Psoas muscle (tissue), 8 donors: ENCODE data around the gene SMG6. TPM values are rescaled to one million over a fixed set of nuclear protein-coding genes. Genes with fewer than 3 reads are reported as not detected.
A peak's percentile ranks its signal among the peaks of the same experiment; 100 is the strongest.

Source experiments
- ATAC-seq, 4 donors: fragments of 200-7000 bp; cut with Tn5 transposase; one replicate each; pipeline ENCODE4 v1.9.1; 2020; ENCODE audit warnings: moderate library complexity in 3 of 4, mild to moderate bottlenecking in 2 of 4
- DNase-seq, 2 donors: peaks; one replicate each; pipeline ENCODE4 v3.0.0-alpha.2; 2020
- H3K27ac ChIP-seq: fragments of 200-600 bp; one replicate; pipeline ENCODE4 v1.8.0; 2022
- H3K27me3 ChIP-seq, 3 donors: fragments of 200-600 bp in 1 of 3; one replicate each; pipeline versions ENCODE4 v1.6.1 to v1.8.0; 2013 to 2022; ENCODE audit warnings: low read length in 2 of 3, mild to moderate bottlenecking in 2 of 3, moderate library complexity in 1 of 3; ENCODE audit not compliant: insufficient read depth in 3 of 3
- H3K36me3 ChIP-seq, 2 donors: fragments of 200-600 bp in 1 of 2; one replicate each; pipeline versions ENCODE4 v1.6.1 to v1.8.0; 2013 to 2022; ENCODE audit warnings: low read depth in 1 of 2, mild to moderate bottlenecking in 1 of 2, moderate library complexity in 1 of 2; ENCODE audit not compliant: insufficient read depth in 1 of 2
- H3K4me1 ChIP-seq: fragments of 200-600 bp; one replicate; pipeline ENCODE4 v1.8.0; 2022
- H3K4me3 ChIP-seq: fragments of 200-600 bp; one replicate; pipeline ENCODE4 v1.8.0; 2022; ENCODE audit warnings: mild to moderate bottlenecking
- H3K9me3 ChIP-seq: fragments of 200-600 bp; one replicate; pipeline ENCODE4 v1.8.0; 2022
- WGBS, 3 donors: extraction: QIAGEN DNeasy Blood & Tissue Kit; methylation state at CpG; one replicate each; pipeline versions ENCODE4 v1.1.6 to v1.1.7; 2013; 5-methylcytosine and 5-hydroxymethylcytosine counted together
- intact Hi-C, 2 donors: fragments of 100-400 bp; cut with DNase I; formaldehyde crosslinking; loops; one replicate each; pipeline versions ENCODE4 v1.11.0 to v1.14.2; 2022
- polyA plus RNA-seq, 3 donors: library from polyadenylated mRNA; stranded (reverse); fragments of 200-250 nt; gene quantifications; one replicate each; pipeline ENCODE4 v1.2.3, GENCODE V29; 2013
- total RNA-seq, 4 donors: library from RNA; stranded (reverse); fragmentation: NEBNext Ultra II Directional in 2 of 4; extraction: Animal tissue kit (Norgen Biotek cat#: 25700) in 2 of 4; gene quantifications; one replicate each; pipeline versions ENCODE4 v1.2.1 to v1.2.4, GENCODE V29; 2021 to 2023
- TF ChIP-seq, protein P1 (sequence below): fragments of 200-600 bp; IDR thresholded peaks from one replicate; pipeline ENCODE4 v1.8.0; 2022; ENCODE audit warnings: antibody characterized with exemption
- donor health status: healthy with polysubstance abuse.
- donor health status: DM: no; HTN: no; CAD: no; lungs with moderate emphysema.
- donor health status: Bipolar disorder and iron deficiency.
- donor health status: healthy.
- donor health status: DM: yes; HTN: yes; CAD: no.
- donor health status: DM: no; HTN: no; CAD: no.
- donor health status: DM: no; HTN: no; CAD: no.
- donor health status: DM: yes; HTN: yes; CAD: no.

SMG6 gene
- total and polyA plus RNA-seq, 7 donors: 9.4 to 24.1 (median 16.3) TPM

DNA sequence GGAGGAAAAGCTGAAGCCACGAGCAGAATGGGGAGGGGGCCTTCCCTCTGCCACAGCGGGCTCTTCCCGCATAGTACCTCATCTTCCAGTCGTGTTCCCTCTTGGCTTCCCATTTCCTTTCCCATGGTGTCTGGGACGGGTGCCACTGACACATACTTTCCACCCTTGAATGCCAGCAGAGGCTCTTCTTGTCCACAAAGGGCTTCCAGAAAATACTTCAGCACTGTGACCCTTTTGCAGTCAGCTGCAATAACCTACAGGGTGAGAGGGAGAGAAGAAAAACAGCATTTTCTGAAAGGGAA, 218.0 kb downstream of the SMG6 start:
- peak; percentile 36 to 60 (median 44) for ATAC-seq
- peak; percentile 69 to 73 for DNase-seq
- Histone ChIP-seq H3K4me3 (no peak overlapping the region), H3K27me3 (no peaks in the 10 kb centered on the region), H3K27ac (peak overlapping the region; percentile 77), H3K9me3 (no peaks in the 10 kb centered on the region), H3K36me3 (peaks cover 0 to 14% of the 10 kb centered on the region in 2 donors), H3K4me1 (peaks cover 59% of the 10 kb centered on the region)
- intact Hi-C loops: loop anchor here in 1 of 2 donors (5.0 kb wide), 1 partner anchor 87 kb away; no protein-coding TSS in a partner anchor
- 8 to 20% (median 17%) methylated on average over 5 of the region's 5 CpGs for WGBS, 3 donors
- TF ChIP-seq, protein P1, sequence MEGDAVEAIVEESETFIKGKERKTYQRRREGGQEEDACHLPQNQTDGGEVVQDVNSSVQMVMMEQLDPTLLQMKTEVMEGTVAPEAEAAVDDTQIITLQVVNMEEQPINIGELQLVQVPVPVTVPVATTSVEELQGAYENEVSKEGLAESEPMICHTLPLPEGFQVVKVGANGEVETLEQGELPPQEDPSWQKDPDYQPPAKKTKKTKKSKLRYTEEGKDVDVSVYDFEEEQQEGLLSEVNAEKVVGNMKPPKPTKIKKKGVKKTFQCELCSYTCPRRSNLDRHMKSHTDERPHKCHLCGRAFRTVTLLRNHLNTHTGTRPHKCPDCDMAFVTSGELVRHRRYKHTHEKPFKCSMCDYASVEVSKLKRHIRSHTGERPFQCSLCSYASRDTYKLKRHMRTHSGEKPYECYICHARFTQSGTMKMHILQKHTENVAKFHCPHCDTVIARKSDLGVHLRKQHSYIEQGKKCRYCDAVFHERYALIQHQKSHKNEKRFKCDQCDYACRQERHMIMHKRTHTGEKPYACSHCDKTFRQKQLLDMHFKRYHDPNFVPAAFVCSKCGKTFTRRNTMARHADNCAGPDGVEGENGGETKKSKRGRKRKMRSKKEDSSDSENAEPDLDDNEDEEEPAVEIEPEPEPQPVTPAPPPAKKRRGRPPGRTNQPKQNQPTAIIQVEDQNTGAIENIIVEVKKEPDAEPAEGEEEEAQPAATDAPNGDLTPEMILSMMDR: no peak

DNA sequence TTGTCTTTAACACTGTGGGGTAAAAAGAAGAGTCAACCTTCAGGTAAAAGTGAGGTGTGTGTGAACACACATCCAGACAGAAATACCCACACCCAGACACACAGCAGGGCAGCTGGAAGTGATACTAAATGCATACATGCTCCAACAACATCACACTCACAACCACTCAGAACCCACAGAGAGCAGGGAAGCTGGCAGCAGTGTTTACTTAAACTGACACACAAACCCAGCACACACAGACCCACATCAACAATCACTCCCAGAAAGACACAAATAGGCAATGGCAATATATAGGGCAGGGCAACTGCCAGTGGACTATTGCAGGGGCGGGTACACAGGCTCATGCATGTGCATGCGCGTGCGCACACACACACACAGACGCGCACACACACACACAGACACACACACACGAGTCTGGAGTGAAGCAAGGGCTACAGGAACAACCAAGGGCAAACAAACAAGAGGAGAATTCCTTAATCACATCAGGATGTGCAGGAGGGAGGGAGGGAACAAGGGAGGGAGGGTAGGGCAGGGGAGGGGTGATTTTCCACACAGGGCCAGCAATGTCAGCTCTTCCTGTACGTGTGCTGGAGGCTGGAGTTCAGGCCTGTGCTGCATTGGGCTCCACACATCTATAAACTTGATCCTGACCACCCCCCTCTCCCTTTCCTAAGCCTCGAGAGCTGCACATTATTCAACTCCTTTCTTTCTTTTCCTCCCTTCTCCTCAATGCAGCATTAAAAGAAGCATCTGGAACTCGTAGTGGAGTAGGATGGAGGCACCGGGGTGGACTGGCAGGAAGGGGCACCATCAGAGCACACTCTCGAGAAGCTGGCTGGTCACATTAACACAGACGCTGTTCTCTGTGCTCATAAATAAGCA, 218.6 kb downstream of the SMG6 start:
- Histone ChIP-seq H3K4me3 (no peak overlapping the region), H3K27me3 (no peaks in the 10 kb centered on the region), H3K36me3 (peaks cover 0 to 20% of the 10 kb centered on the region in 2 donors), H3K9me3 (no peaks in the 10 kb centered on the region), H3K4me1 (peaks cover 59% of the 10 kb centered on the region), H3K27ac (peak overlapping the region; percentile 77)
- TF ChIP-seq, protein P1: no peak
- ATAC-seq (peak; percentile 33 to 57 (median 40)), DNase-seq (peak; percentile 68 to 85)
- intact Hi-C loops: loop anchor here in 1 of 2 donors (5.0 kb wide), 1 partner anchor 87 kb away; no protein-coding TSS in a partner anchor
- WGBS, 3 donors: 46 to 48% (median 48%) methylated on average over 13 of the region's 13 CpGs

DNA sequence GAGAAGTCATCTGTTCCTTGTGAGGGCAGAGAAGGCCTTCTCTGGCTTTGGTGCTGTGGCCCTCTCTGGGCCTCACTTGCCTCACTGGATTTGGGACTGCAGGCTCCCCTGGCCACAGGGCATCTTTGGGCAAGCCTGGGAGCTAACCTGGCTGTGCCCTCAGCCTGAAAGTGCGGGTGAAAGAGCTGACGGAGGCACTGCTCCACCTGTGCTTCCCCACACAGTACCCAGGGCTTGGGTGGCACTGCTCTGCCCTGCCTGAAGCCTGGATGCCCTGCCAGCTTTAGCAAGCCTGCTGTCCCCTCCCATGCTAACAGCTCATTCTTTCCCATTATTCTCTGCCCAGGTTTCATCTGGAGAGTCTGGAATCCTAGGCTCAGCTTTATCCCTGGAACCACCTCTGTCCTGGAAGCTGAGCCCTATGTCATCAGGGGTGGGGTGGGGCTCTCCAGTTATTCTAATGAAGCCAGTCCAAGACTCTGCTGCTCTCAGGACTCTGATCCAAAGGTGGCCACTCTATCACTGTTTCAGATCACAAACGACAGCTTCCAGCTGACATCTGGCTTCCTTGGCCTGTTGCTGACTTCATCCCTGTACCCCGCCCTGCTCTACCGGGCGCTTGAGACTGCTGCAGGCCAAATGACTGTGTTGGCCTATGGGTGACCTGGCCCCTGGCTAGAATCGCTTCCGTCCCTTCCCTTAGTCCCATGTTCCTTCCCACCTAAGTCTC, 219.4 kb downstream of the SMG6 start:
- Histone ChIP-seq H3K4me1 (peaks cover 58% of the 10 kb centered on the region), H3K4me3 (no peak overlapping the region), H3K9me3 (no peaks in the 10 kb centered on the region), H3K27ac (peak overlapping the region; percentile 77), H3K36me3 (peaks cover 0 to 28% of the 10 kb centered on the region in 2 donors), H3K27me3 (no peaks in the 10 kb centered on the region)
- TF ChIP-seq, protein P1: no peak
- DNase-seq (peak; percentile 75 to 88), ATAC-seq (peak; percentile 42 to 77 (median 64))
- intact Hi-C loops: no loop called here
- WGBS, 3 donors: 29 to 33% (median 31%) methylated on average over 8 of the region's 8 CpGs

DNA sequence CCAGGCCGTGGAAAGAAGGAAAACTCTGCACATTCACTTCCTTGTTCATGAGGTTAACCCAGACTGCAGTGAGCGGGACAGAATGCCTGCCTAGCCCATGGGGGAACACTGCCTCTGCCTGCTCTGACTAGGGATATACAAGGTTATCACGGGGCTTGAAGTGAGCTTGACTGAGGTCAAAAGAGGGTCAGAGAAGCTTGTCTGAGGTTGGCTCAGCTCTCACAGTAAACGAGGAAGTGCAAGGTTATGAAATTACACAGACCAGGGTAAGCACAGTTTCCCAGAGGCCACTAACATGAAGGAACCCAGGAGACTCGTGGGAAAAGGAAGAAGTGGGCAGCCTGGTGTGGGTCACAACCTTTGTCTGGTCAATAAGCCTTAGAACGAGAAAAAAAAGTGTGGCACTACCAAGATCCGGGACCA, 220.0 kb downstream of the SMG6 start:
- TF ChIP-seq, protein P1: no peak
- 47 to 54% (median 52%) methylated on average over 7 of the region's 7 CpGs for WGBS, 3 donors
- DNase-seq (peak in 1 of 2 donors; percentile 54), ATAC-seq (peak in 2 of 4 donors; percentile 2 to 16)
- Histone ChIP-seq H3K36me3 (peaks cover 0 to 34% of the 10 kb centered on the region in 2 donors), H3K27me3 (no peaks in the 10 kb centered on the region), H3K27ac (peak overlapping the region; percentile 77), H3K9me3 (no peaks in the 10 kb centered on the region), H3K4me1 (peaks cover 52% of the 10 kb centered on the region), H3K4me3 (no peak overlapping the region)
- intact Hi-C loops: no loop called here
